HCT116 (cell line): ENCODE data around the gene SYNPR. TPM values are rescaled to one million over a fixed set of nuclear protein-coding genes. Genes with fewer than 3 reads are reported as not detected.

ENCODE experiments used
- ATAC-seq: fragments of 200-7000 bp; cut with Tn5 transposase; 2 replicates; pipeline ENCODE4 v1.9.1; 2020; ENCODE audit warnings: mild to moderate bottlenecking, moderate library complexity
- BruUV-seq: library from RNA; stranded (reverse); fragments of 400-500 nt; replicated peaks from 2 replicates; lab custom pipeline; 2021; lab: Mats Ljungman, UMichigan
- CTCF ChIA-PET: fragments of 300-600 bp; sonication (Branson Sonifier 250); formaldehyde crosslinking; loops from one replicate; lab custom pipeline; 2021; ENCODE audit warnings: antibody characterized with exemption; lab: Charles Lee
- POLR2A ChIA-PET: fragments of 300-600, 350-600 bp; sonication (Branson Sonifier 250); formaldehyde crosslinking; loops from one replicate; lab custom pipeline; 2021; ENCODE audit warnings: antibody characterized with exemption; lab: Charles Lee
- RAD21 ChIA-PET, 2 experiments: fragments of 300-600 bp; sonication (Branson Sonifier 250); formaldehyde crosslinking; loops; one replicate each; lab custom pipeline; 2023; ENCODE audit warnings: low total read pairs in 2 of 2; ENCODE audit not compliant: uncharacterized antibody in 2 of 2, unreplicated experiment in 2 of 2, low non-redundant PET in 1 of 2; lab: Charles Lee
- DNase-seq: peaks from one replicate; pipeline ENCODE4 v3.0.0-alpha.2; 2010; ENCODE audit warnings: low read depth, low spot score
- H2AFZ ChIP-seq: fragments of 200-600 bp; shearing (Covaris generic), sonication (generic); 2 replicates; pipeline ENCODE4 v1.6.1; 2017; ENCODE audit warnings: low read depth, mixed run types, mixed read lengths, antibody characterized with exemption, low read length; ENCODE audit not compliant: poor library complexity, severe bottlenecking
- H3K27ac ChIP-seq: 2 replicates; pipeline ENCODE4 v1.5.1; 2012; ENCODE audit warnings: low read depth, low read length
- H3K27me3 ChIP-seq: fragments of 200-600 bp; sonication (generic); 2 replicates; pipeline ENCODE4 v1.6.1; 2016; ENCODE audit warnings: mixed run types, low read length, mixed read lengths; ENCODE audit not compliant: insufficient read depth
- H3K36me3 ChIP-seq, 2 experiments: fragments of 200-500 bp in 1 of 2; fragments of 200-600 bp in 1 of 2; sonication (Bioruptor generic) in 1 of 2; sonication (generic) in 1 of 2; 2 replicates each; pipeline versions ENCODE4 v1.5.1 to v1.6.1; 2014 to 2016; ENCODE audit warnings: low read length in 2 of 2, inconsistent platforms in 1 of 2, mixed read lengths in 1 of 2, mixed run types in 1 of 2; ENCODE audit not compliant: insufficient read depth in 2 of 2, control insufficient read depth in 1 of 2
- H3K4me1 ChIP-seq, 2 experiments: fragments of 200-600 bp in 1 of 2; sonication (generic) in 1 of 2; 2 replicates each; pipeline versions ENCODE4 v1.5.1 to v1.6.1; 2012 to 2017; ENCODE audit warnings: low read length in 2 of 2, inconsistent platforms in 1 of 2, mild to moderate bottlenecking in 1 of 2, mixed read lengths in 1 of 2, mixed run types in 1 of 2, moderate library complexity in 1 of 2; ENCODE audit not compliant: insufficient read depth in 2 of 2, control insufficient read depth in 1 of 2
- H3K4me2 ChIP-seq: fragments of 200-600 bp; sonication (generic); 2 replicates; pipeline ENCODE4 v1.6.1; 2017; ENCODE audit warnings: mixed run types, low read length, mixed read lengths
- H3K4me3 ChIP-seq, 2 experiments: fragments of 200-600 bp in 1 of 2; sonication (generic) in 1 of 2; replicated peaks in 1 of 2; 2 replicates each; pipeline ENCODE4 v1.5.1; 2011 to 2016; ENCODE audit warnings: low read length in 2 of 2, control low read depth in 1 of 2, low read depth in 1 of 2, mild to moderate bottlenecking in 1 of 2, mixed read lengths in 1 of 2, mixed run types in 1 of 2
- H3K79me2 ChIP-seq: fragments of 200-600 bp; sonication (generic); 2 replicates; pipeline ENCODE4 v1.6.1; 2017; ENCODE audit warnings: mild to moderate bottlenecking, mixed run types, low read length, moderate library complexity, mixed read lengths; ENCODE audit not compliant: insufficient read depth
- H3K9ac ChIP-seq: fragments of 200-600 bp; sonication (generic); 2 replicates; pipeline ENCODE4 v1.6.1; 2016; ENCODE audit warnings: low read length, mixed read lengths
- H3K9me2 ChIP-seq: fragments of 200-600 bp; sonication (generic), shearing (Covaris generic); 2 replicates; pipeline ENCODE4 v1.6.1; 2017; ENCODE audit warnings: mixed run types, mild to moderate bottlenecking, moderate library complexity; ENCODE audit not compliant: insufficient read depth
- H3K9me3 ChIP-seq, 2 experiments: fragments of 200-500 bp in 1 of 2; fragments of 200-600 bp in 1 of 2; sonication (Bioruptor generic) in 1 of 2; sonication (generic) in 1 of 2; 2 replicates each; pipeline ENCODE4 v1.6.1; 2014 to 2017; ENCODE audit warnings: low read length in 2 of 2, mixed read lengths in 2 of 2, inconsistent platforms in 1 of 2, low read depth in 1 of 2, mild to moderate bottlenecking in 1 of 2, mixed run types in 1 of 2, moderate library complexity in 1 of 2; ENCODE audit not compliant: control insufficient read depth in 1 of 2, insufficient read depth in 1 of 2
- H4K20me1 ChIP-seq: fragments of 200-600 bp; sonication (generic), shearing (Covaris generic); 2 replicates; pipeline ENCODE4 v1.6.1; 2017; ENCODE audit warnings: mixed run types, mild to moderate bottlenecking, moderate library complexity; ENCODE audit not compliant: insufficient read depth
- CEBPB ChIP-seq: IDR thresholded peaks from 2 replicates; pipeline ENCODE4 v1.6.1; 2012; ENCODE audit warnings: low read depth
- ELF1 ChIP-seq: IDR thresholded peaks from 2 replicates; pipeline ENCODE4 v1.6.1; 2012; ENCODE audit warnings: low read depth, borderline replicate concordance
- POLR2A ChIP-seq: IDR thresholded peaks from 2 replicates; pipeline ENCODE4 v1.7.0; 2011; ENCODE audit warnings: borderline replicate concordance; ENCODE audit not compliant: insufficient read depth, insufficient read length; ENCODE audit errors: extremely low read depth
- SIN3A ChIP-seq: IDR thresholded peaks from 2 replicates; pipeline ENCODE4 v1.6.1; 2012; ENCODE audit warnings: low read depth
- ZNF274 ChIP-seq: fragments of 200-500 bp; sonication (Bioruptor generic); IDR thresholded peaks from 2 replicates; pipeline ENCODE4 v1.6.1; 2014; ENCODE audit warnings: mild to moderate bottlenecking, low read depth, low read length, inconsistent platforms
- intact Hi-C: fragments of 100-400 bp; cut with micrococcal nuclease; formaldehyde crosslinking; loops from 2 replicates; pipeline ENCODE4 v1.10.0; 2022
- total RNA-seq: library from RNA; stranded (reverse); gene quantifications from one replicate; pipeline ENCODE4 v1.2.1, GENCODE V29; 2021; ENCODE audit not compliant: unreplicated experiment
- TF ChIP-seq, protein P1 (sequence below): IDR thresholded peaks from 2 replicates; pipeline ENCODE4 v1.6.1; 2012
- TF ChIP-seq, protein P2 (sequence below): IDR thresholded peaks from 2 replicates; pipeline ENCODE4 v1.6.1; 2012; ENCODE audit warnings: low read depth
- TF ChIP-seq, protein P3 (sequence below): IDR thresholded peaks from 2 replicates; pipeline ENCODE4 v1.6.1; 2012

SYNPR gene
- total RNA-seq, 1 experiment from 2014 or later = not detected

GRCh38 chr3:63471781-63472180 is 193.7 kb downstream of the SYNPR start:
- Histone ChIP-seq H3K4me2 (no peak overlapping the region), H3K4me3 (no peak overlapping the region), H3K79me2 (no peaks in the 10 kb centered on the region), H3K27ac (no peak overlapping the region), H3K4me1 (no peaks in the 10 kb centered on the region), H3K36me3 (no peaks in the 10 kb centered on the region), H3K9me2 (no peaks in the 10 kb centered on the region), H3K9ac (no peak overlapping the region), H3K27me3 (no peaks in the 10 kb centered on the region; the same call in 1 of the 2 replicates), H4K20me1 (no peaks in the 10 kb centered on the region), H3K9me3 (no peaks in the 10 kb centered on the region), H2AFZ (no peak overlapping the region)
- CTCF ChIA-PET = no interaction called here
- RAD21 ChIA-PET = no interaction called here
- DNase-seq (no peak), ATAC-seq (no peak)
- POLR2A ChIA-PET = no interaction called here
- TF ChIP-seq SIN3A (no peak), ZNF274 (no peak), CEBPB (no peak), ELF1 (no peak), POLR2A (no peak)
- TF ChIP-seq, protein P1, sequence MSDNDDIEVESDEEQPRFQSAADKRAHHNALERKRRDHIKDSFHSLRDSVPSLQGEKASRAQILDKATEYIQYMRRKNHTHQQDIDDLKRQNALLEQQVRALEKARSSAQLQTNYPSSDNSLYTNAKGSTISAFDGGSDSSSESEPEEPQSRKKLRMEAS = no peak
- TF ChIP-seq, protein P2, sequence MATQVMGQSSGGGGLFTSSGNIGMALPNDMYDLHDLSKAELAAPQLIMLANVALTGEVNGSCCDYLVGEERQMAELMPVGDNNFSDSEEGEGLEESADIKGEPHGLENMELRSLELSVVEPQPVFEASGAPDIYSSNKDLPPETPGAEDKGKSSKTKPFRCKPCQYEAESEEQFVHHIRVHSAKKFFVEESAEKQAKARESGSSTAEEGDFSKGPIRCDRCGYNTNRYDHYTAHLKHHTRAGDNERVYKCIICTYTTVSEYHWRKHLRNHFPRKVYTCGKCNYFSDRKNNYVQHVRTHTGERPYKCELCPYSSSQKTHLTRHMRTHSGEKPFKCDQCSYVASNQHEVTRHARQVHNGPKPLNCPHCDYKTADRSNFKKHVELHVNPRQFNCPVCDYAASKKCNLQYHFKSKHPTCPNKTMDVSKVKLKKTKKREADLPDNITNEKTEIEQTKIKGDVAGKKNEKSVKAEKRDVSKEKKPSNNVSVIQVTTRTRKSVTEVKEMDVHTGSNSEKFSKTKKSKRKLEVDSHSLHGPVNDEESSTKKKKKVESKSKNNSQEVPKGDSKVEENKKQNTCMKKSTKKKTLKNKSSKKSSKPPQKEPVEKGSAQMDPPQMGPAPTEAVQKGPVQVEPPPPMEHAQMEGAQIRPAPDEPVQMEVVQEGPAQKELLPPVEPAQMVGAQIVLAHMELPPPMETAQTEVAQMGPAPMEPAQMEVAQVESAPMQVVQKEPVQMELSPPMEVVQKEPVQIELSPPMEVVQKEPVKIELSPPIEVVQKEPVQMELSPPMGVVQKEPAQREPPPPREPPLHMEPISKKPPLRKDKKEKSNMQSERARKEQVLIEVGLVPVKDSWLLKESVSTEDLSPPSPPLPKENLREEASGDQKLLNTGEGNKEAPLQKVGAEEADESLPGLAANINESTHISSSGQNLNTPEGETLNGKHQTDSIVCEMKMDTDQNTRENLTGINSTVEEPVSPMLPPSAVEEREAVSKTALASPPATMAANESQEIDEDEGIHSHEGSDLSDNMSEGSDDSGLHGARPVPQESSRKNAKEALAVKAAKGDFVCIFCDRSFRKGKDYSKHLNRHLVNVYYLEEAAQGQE = no peak
- no TSS peak for BruUV-seq
- intact Hi-C loops = no loop called here

DNA sequence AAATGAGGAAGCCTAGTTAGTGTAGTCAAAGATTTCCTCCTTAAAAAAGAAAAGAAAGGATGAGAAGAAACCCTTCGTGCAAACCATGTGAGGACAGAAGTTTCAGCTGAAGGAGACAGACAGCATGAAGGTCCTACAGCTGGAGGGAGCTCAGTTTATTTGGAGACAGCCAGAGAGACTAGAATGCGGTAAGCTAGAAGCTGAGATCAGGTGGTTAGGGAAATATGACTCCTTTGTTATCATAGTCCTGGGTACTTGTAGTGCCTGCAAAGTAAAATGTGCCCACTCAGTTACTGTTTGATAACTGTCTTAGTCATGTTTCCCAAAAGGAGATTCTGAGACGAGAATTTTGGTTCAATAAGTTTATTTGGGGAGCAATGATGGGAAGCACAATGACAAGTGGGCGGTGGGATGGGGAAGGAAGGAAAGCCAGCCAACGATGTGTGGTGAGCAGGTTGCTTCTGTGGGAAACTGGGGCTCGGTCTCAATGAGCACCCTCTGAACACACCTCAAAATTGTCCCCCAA is 195.6 kb downstream of the SYNPR start:
- no peaks in the 10 kb centered on the region for H3K36me3 ChIP-seq
- CTCF ChIA-PET = no interaction called here
- no peaks in the 10 kb centered on the region; the same call in 1 of the 2 replicates for H3K27me3 ChIP-seq
- no peaks in the 10 kb centered on the region for H3K9me3 ChIP-seq
- no peak overlapping the region for H3K27ac ChIP-seq
- no peak overlapping the region for H3K9ac ChIP-seq
- no peaks in the 10 kb centered on the region for H3K9me2 ChIP-seq
- no TSS peak for BruUV-seq
- intact Hi-C loops = no loop called here
- H3K4me2 ChIP-seq = no peak overlapping the region
- ATAC-seq (no peak), DNase-seq (no peak)
- no peak overlapping the region for H2AFZ ChIP-seq
- RAD21 ChIA-PET = no interaction called here
- no peaks in the 10 kb centered on the region for H3K79me2 ChIP-seq
- POLR2A ChIA-PET = no interaction called here
- no peaks in the 10 kb centered on the region for H3K4me1 ChIP-seq
- no peaks in the 10 kb centered on the region for H4K20me1 ChIP-seq
- TF ChIP-seq, protein P3, sequence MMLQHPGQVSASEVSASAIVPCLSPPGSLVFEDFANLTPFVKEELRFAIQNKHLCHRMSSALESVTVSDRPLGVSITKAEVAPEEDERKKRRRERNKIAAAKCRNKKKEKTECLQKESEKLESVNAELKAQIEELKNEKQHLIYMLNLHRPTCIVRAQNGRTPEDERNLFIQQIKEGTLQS = no peak
- H3K4me3 ChIP-seq = no peak overlapping the region
